GM18858 (cell line): ENCODE data around the gene TNFRSF19.
"Not testable (repeated sequence)": the region's sequence is repeated elsewhere in the genome, so short reads cannot be mapped to it uniquely, and the experiment has no call there.

Experiments used
- ATAC-seq: cut with Tn5 transposase; IDR thresholded peaks from one replicate; pipeline ENCODE4 v1.9.1; 2021; ENCODE audit not compliant: unreplicated experiment

The TNFRSF19 gene

GRCh38 chr13:23652909-23653726 lies 82.9 kb downstream of the TNFRSF19 start:
- ATAC-seq: no peak

- ATAC-seq: no peak
Measured at GRCh38 chr13:23654111-23655110, 84.2 kb downstream of the TNFRSF19 start.

GRCh38 chr13:23655321-23655720 lies 85.1 kb downstream of the TNFRSF19 start:
- ATAC-seq: no peak

GRCh38 chr13:23656637-23657371 lies 86.6 kb downstream of the TNFRSF19 start:
- peak; percentile 75 for ATAC-seq

- ATAC-seq: no peak
Measured at GRCh38 chr13:23658929-23659541, 88.8 kb downstream of the TNFRSF19 start.

- ATAC-seq: no peak
Measured at GRCh38 chr13:23660249-23660648, 90.0 kb downstream of the TNFRSF19 start.

- ATAC-seq: no peak
Measured at GRCh38 chr13:23666582-23666981, 96.4 kb downstream of the TNFRSF19 start.

- no peak for ATAC-seq
Measured at GRCh38 chr13:23667750-23668149, 97.5 kb downstream of the TNFRSF19 start.

- no peak for ATAC-seq
Measured at GRCh38 chr13:23668562-23668961, 98.3 kb downstream of the TNFRSF19 start.

GRCh38 chr13:23670793-23671192 lies 100.6 kb downstream of the TNFRSF19 start:
- no peak for ATAC-seq

- ATAC-seq: no peak
Measured at GRCh38 chr13:23671377-23671776, 101.2 kb downstream of the TNFRSF19 start.

GRCh38 chr13:23671897-23672296 lies 101.7 kb downstream of the TNFRSF19 start:
- ATAC-seq: no peak

GRCh38 chr13:23672616-23673015 lies 102.4 kb downstream of the TNFRSF19 start:
- no peak for ATAC-seq

GRCh38 chr13:23673354-23673753 lies 103.1 kb downstream of the TNFRSF19 start:
- no peak for ATAC-seq

GRCh38 chr13:23673867-23674605 lies 103.8 kb downstream of the TNFRSF19 start:
- no peak for ATAC-seq

GRCh38 chr13:23674795-23675640 lies 104.8 kb downstream of the TNFRSF19 start:
- ATAC-seq: no peak

GRCh38 chr13:23677679-23678288 lies 107.6 kb downstream of the TNFRSF19 start:
- ATAC-seq: not testable (repeated sequence)

- ATAC-seq: no peak
Measured at GRCh38 chr13:23678795-23679194, 108.6 kb downstream of the TNFRSF19 start.

- no peak for ATAC-seq
Measured at GRCh38 chr13:23679220-23679619, 109.0 kb downstream of the TNFRSF19 start.
